Muscle of arm (tissue), 12 donors: ENCODE measurements around the gene PIK3R6. TPM values are rescaled to one million over a fixed set of nuclear protein-coding genes. Genes with fewer than 3 reads are reported as not detected.
"Not testable (repeated sequence)": the region's sequence is repeated elsewhere in the genome, so short reads cannot be mapped to it uniquely, and the experiment has no call there.

Source experiments
- DNase-seq: peaks from one replicate; pipeline ENCODE4 v3.0.0-alpha.2; 2013
- polyA plus RNA-seq, 12 donors: library from polyadenylated mRNA; unstranded; fragments of 120-200 nt; gene quantifications; one replicate each; pipeline ENCODE4 v1.2.1, GENCODE V29; 2013; ENCODE audit not compliant: insufficient read length in 12 of 12

The PIK3R6 gene
- polyA plus RNA-seq, 12 donors: 3.0 to 5.8 (median 4.1) TPM; not detected in 1

DNA sequence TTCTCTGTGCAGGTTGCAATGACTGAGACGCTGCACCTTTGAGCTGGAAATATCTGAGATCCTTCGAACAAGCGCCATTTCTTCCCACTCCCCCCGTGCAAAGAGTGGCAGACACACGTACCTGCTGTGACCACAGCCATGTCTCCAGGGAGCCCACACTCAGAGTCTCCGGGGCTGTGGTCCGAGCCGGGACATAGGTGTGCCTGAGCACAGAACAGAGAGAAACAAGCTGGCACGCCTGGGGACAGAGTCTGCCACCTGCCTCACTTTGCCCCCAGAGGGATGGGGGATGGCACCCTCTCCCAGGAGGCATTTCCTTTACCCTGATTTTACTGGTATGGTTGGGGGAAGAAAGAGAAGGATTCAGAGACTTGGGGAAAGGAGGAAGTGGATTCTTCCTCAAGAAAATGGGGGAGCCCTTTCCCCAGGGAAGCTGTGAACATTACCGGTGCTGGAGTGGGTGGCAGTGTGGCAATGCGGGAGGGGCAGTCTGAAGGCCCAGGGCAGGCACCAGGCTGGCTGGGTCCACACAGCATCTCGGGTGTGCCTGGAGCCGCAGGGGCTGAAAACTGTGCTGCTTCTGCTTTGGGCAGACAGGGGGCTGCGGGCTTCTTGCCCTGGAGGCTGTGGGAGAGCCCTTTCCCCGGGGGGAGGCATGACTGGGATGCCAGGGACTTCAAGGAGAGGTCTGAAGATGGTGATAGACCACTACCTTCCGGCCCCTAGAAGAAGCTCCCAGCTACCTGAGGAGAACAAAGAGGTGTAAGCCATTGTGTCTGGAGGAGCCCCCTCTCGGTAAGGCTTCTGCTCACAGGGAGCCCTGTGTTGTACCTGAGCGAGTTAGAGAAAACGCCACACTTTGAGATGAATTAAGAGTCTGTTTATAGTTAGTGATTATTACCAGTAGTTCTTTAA lies 6.6 kb upstream of the PIK3R6 start:
- DNase-seq: no peak

DNA sequence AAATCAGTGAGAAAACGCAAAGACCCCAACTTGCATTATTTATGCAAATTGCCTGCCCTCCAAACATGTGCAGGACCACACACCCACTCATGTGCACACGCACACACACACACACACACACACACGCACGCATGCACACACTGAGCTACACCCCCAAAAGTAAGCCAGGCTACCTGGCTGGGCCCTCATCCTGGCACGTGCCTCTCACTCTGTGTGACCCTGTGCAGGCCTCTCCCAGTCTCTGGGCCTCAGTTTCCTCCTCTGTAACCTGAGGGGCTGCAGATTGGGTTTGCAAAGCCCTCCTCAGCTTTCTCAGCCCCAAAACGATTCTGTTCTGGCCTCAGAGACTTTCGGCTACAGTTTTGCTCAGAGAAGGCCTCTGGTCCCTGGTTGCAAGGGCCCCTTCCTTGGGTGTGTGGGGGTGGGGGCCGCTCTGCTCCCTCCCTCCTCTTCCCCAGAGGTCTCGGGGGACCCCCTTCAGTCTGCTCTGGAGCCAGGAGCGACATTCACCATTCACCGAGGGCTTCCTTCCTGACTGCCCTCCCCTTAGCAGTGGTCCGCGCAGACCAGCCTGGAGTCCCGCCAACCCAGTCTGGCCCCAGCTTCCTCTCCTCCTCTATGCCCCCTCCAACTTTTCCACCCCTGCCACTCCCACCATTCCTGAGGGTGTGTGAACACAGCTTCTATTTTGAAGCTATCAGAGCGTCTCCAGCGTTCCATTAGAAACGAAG lies 5.4 kb upstream of the PIK3R6 start:
- DNase-seq: no peak

DNA sequence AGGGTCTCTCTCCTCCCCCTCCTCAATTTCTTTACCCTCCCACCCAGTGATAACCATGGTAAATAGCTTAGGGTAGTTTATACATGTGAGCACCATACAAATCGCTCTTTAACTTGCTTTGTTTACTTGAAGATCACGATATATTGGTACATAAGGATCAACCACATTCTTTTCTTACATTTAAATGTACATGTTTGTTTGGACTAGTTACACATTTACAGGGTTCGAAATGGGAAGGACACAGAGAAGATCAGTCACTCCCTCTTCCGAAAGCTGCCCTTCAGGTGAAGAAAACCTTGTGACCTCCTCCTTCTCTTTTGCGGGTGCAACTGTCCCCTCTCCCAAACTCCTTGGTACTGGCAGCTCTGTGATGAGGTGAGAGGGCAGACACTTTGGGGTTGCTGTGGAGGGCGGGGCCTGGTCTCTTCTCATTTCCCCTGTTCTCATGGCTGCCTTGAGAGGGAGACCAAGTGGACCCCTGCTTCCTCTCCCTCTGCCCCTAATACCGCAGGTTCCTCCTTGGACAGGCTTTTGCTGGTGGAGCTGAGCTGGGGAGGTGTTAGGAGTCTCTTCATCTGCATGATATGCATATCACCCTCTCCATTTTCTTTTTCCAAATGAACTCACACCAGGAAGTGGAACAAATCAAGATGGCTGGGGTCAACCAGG lies 4.7 kb upstream of the PIK3R6 start:
- DNase-seq: no peak

DNA sequence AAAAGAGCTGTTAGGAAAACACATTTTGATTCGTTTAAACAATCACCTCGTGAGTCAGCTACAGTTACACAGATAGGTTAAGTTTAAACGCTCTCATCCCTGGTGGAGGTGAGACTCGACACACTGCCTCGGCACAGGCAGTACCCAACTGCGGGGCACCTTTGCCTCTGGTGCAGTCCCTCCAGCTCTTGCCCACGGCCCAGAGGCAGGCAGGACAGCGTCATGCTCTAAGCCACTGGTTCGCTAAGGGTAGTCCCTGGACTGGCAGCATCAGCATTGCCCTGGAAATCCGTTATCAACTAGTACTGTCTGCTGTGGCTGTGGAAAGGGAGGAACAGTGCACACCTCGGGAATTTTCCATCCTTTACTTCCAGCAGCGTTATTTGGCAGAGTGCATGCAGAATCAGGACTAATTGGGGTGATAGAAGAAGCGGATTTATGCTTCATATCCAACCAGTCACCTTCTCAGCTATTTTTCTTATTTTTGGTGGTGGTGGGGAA lies 3.7 kb upstream of the PIK3R6 start:
- DNase-seq: no peak

DNA sequence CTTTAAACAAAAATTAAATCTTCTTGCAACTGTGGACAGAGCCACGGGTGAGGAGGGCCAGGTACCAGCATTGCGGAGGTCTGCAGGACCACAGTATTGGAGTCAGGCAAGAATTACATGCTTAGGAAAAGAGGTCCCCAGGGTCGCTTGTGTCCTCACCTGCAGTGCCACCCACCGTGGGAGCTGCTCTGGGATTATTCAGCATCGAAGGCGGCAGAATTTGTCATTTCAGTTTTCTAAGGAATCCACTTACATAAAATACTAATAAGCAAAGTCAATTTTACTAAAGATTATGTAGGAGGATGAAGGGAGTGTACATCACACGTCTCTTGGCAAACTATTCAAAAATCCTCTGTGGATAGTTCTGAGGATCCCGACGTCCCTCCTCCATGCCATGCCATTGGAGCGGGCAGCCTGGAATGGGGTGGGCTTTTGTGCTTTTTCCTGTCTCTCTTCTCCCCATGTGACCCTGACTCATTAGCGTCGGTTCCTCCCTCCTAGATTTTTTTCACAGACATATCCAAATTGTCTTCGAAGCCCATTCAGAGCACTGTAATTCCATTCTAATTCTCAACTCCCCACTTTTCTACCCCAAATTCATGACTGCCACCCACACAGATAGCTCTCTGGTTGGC lies 3.0 kb upstream of the PIK3R6 start:
- no peak for DNase-seq

DNA sequence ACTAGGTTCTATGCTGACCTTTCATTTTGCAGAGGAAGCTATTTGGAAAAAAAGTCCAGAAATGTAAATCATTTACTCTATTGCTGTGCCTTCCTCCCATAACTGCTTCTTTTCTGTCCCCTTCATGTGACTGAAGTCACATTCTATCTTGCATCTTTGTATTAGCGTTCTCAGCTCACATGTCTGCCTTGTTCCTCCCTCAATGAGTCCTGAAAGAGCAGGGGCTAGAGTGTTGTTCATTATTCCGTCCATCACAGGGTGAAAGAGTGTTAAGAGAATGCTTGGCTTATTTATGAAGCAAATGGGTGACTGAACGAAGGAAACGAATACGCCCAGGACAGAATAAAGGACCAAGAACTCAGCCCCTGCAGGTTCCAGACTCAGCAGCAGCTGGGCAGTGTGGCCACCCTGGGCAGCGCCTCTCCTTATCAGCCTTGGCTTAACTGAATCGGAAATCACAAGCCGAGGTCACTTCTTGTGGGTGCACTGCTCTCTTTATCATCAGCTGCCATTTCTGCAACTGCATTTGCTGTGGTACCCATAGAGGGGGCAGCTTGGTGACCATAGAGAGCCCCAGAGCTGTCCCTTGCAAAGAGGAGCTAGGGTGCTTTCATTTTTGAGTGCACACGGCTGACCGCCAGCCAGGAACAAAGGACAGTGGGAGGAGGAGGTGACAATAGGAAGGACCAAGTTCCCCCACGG lies 1.8 kb upstream of the PIK3R6 start:
- DNase-seq: no peak

DNA sequence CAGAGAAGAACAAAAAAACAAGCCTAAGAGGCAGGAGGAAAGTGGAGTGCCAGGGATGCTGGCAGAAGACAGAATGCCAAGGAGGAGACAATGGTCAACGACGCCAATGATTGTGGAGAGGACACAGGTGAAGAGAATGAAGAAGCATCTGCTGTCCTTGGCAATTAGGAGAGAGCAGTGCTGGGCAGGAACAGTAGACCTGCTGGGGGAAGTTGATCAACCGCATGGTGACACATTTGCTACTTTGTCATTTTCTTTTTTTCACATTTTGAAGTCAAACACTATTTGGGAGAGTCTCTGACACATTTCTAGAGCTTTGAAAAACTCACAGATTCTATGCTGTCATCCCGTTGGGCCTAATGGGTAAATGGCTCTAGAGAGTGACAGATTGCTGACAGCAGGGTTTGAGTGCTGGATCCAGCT lies 1.1 kb upstream of the PIK3R6 start:
- DNase-seq: no peak

DNA sequence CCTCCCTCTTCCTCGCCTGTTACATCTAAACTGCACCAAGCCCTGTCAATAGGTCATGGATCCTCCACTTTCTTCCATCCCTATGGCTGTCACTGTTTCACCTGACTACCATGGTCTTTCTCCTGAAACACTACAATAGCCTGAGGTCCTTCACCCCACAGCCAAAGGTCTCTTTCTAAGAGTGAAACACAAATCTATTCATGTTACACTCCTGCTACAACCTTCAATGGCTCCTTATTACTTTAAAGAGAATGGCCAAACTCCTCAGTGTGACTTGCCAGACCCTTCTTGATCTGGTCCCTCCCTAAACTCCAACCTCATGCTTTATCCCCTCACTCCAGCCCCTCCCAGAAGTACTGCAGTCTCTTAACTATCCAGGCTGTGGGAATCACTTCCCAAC lies 618 bp upstream of the PIK3R6 start:
- no peak for DNase-seq

DNA sequence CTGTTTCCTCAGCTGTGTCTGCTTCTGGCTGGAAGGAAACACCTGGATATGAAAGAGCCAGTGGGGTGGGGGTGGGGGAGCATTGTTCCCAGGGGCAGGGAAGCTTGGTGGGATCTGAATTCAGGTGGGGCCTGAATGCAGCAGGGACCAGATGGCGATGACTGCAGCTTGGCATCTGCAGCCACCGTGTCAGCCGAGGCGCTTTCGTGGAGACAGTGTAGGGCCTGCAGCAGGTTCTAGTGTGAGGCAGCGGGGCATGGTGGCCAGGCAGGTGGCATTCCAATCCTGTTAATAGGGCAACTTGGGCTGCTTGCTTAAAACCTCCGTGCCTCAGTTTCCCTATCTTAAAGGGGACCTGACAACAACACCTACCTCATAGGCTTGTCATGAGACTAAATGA lies 1.7 kb downstream of the PIK3R6 start:
- DNase-seq: no peak

DNA sequence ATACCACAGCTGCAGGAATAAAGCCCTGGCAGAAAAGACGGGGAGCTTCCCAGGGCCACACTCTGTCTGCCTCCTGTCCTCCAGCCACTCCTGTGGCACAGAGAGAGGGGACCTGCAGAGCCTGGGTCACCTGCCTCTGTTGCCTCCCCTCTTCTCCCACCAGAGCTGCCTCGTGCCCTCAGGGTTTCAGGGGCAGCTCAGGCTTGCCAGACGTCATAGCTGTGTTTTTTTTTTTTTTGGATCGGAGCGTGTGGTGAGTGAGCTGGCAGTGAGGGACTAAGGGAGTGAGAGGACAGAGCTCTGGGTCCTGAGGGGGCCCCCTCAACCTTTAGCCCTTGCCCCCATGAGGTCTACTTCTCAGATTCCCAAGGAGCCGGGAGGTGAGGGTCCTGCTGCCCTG lies 2.1 kb downstream of the PIK3R6 start:
- no peak for DNase-seq

DNA sequence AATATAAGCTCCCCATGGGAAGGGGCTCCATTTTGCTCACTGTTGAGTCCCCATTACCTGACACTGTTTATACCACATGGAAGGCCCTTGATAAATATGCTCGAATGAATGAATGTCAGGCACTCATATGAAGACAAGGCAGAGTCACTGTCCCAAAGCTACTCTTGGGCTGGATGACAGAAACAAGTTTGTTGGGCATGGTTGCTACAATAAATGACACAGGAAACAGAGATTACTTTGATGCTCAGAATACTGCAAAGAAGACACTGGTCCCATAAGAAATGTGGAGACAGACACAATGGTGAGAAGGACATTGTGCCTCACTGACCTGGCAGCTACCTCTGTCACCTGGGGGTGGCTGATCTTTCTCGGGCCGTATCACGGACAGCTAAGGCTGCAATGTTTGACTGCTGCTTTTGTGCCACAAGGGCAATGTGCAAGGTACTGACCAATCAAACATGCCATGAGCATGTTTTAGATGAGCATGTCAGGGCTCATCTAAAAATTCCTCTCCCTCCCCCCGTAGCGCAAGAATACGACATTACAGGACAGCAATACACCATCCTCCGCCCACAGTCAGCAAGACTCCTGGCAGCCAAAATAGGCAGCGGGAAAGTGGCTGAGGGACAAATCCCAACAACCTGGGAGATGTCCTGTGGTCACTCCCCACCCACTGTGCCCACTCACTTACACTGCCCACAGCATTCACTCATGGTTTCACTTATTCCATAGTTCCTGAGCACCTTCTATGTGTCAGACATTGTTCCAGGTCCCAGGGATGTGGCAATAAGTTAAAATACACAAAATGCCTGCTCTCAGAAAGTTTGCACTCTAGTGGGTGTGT lies 5.0 kb downstream of the PIK3R6 start:
- DNase-seq: no peak

DNA sequence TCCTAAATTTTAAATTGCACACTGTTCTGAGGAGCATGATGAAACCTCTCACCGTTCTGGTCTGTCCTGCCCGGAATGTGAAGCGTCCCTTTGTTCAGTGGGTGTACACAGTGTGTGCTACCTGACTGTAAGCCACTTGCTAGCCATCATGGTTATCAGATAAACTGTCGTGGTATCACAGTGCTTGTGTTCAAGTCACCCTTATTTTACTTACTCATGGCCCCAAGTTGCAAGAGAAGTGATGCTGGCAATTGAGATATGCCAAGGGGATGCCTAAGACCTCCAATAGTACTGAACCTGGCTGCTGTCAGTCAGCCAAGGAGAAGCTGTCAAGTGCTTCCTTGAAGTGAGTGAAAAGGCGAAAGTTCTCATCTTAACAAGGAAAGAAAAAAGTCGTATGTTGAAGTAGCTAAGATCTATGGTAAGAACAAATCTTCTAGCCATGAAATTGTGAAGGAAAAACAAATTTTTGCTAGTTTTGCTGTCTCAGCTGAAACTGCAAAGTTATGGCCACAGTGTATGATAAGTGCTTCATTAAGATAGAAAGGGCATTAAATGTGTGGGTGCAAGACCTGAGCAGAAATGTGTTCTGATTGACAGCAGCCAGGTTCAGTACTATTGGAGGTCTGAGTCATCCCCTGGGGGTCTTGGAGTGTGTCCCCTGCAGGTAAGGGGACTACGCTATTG lies 5.8 kb downstream of the PIK3R6 start:
- no peak for DNase-seq

DNA sequence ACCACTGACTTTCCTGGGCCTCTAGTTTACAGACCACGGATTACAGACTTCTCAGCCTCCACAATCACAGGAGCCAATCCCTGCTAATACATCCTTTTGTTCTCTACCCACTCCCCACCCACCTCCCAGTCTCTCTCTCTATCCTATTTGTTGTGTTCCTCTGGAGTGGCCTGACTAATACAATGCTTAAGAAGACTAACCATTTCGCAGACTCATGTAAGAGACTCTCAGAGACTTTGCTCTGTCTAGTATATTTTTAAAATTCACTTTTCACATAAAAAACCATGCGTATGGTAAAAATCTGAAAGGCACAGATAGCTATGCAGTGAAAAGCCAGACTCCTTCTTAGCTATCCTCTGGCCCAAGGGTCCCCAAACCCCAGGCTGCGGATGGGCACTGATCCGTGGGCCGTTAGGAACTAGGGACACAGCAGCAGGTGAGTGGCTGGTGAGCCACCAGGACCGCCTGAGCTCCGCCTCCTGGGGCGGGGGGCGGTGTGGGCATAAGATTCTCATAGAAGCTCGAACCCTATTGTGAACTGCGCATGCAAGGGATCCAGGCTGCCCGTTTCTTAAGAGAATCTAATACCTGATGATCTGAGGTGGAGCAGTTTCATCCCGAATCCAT lies 7.6 kb downstream of the PIK3R6 start:
- no peak for DNase-seq

DNA sequence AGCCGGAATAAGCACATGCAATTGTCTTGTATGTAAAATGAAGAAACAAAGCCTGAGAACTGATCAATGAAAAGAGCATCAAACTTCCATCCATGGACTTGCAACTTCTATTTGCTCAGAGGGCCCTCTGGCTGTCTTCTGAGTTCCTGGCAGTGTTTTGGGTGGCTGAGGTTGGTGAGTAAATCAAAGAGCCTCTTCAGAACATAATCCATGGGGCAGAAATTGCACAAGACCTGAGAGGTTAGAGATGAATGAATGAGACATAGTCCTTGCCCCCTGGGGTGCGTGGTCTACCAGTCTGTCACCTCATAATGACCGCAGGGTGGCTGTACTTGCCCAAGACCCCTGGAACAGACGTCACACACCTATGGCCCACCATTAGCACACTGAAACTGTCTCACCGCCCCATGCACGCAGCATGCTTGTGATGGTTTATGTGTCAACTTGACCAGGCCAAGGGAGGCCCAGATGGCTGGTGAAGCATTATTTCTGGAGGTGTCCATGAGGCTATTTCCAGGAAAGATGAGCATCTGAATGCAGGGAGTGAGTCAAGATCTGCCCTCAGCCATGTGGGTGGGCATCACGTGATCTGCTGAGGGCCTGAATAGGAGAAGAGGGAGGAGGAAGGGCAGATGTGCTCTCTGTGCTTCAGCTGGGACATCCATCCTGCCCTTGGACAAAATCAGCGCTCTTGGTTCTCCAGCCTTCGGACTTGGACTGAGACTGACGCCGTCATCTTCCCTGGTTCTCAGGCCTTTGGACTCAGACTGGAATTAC lies 8.3 kb downstream of the PIK3R6 start:
- no peak for DNase-seq

DNA sequence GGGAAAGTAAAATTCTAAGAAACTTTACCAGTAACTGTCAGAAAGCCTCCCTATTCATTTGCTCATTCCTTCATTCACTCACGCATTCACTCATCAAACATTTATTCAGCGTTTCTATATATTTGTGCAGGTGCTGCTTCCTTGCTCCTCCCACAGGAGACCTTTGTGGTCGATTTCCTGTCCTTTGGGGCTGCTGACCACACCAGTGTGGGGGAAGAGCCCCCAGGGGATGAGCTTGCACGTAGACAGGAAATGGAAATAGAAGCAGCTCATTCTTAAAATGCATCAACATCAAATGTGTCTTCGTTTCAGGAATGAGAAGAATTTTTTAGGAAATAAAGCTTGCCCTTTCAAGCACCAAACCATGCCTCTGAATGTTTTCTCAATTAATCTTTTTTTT lies 9.6 kb downstream of the PIK3R6 start:
- DNase-seq: no peak

DNA sequence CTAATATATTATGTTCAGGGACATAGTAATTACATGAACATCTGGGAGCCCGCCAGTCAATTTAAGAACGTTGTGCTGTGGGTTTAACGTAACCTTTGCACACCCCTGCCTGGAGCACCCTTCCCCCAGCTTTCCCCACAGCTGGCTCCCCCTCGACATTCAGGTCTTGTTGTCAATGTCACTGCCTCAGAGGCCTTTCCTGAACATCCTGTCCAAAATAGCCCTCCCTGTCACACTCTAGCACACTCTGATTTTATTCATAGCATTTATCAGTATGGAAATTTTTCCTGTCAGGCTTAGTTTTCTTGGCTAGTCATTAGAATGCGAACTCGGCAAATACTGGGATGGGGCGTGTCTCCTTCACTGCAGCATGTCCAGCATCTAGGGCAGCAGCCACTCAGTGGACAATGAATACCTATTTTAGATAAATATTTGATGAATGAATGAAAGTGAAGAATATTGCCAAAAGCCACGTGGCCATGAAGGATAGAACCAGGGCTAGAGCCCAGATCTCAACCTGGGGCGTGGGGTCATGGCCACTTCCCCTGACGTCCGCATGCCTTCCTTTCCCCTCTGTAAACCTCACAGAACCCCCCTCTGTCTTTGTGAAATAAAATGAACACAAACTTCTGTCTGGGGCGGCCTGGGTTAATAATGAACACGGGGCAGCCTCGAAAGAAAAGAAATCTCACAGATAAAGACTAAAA lies 10.5 kb downstream of the PIK3R6 start:
- no peak for DNase-seq

DNA sequence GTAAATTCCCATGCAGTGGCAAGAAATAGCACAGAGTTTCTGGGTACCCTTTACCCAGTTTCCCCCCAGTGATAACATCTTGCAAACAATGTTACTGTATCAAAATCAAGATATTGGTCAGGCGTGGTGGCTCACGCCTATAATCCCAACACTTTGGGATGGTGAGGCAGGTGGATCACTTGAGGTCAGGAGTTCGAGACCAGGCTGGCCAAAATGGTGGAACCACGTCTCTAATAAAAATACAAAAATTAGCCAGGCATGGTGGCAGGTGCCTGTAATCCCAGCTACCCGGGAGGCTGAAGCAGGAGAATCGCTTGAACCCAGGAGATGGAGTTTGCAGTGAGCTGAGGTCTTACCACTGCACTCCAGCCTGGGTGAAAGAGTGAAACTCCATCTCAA lies 11.3 kb downstream of the PIK3R6 start:
- DNase-seq: not testable (repeated sequence)
